ENCODE results near the gene CACNB4.

- no peak for TF ChIP-seq POLR2A (IDR thresholded peaks at IDR 0.05)
- TF ChIP-seq CTCF (IDR thresholded peaks at IDR 0.05) = no peak
These were observed 130.8 kb downstream of the CACNB4 start for GRCh38 chr2:151967829-151968722.
